Stimulated activated memory B cell treated with anti-CD40 and anti-IgM and Interleukin-4, amounts not matched to agents 10 μg/mL and 1 μg/mL and 100 μg/mL, for 72 hours (primary cell): ENCODE results near the gene THG1L.

Experiments
- ATAC-seq: fragments of 150-1000 bp; cut with Tn5 transposase; 2 replicates; pipeline ENCODE4 v1.10.0; 2021
- H3K27ac Mint-ChIP-seq: one replicate; pipeline ENCODE4 v1.8.0; 2022; ENCODE audit warnings: mild to moderate bottlenecking, mixed read lengths
- H3K27me3 Mint-ChIP-seq: one replicate; pipeline ENCODE4 v1.8.0; 2022; ENCODE audit warnings: mixed read lengths
- H3K36me3 Mint-ChIP-seq: one replicate; pipeline ENCODE4 v1.8.0; 2022; ENCODE audit warnings: mixed read lengths
- H3K4me1 Mint-ChIP-seq: one replicate; pipeline ENCODE4 v1.8.0; 2022; ENCODE audit warnings: mixed read lengths
- H3K4me3 Mint-ChIP-seq: one replicate; pipeline ENCODE4 v1.8.0; 2022; ENCODE audit warnings: mild to moderate bottlenecking, moderate library complexity, mixed read lengths
- H3K9me3 Mint-ChIP-seq: one replicate; pipeline ENCODE4 v1.8.0; 2022; ENCODE audit warnings: mixed read lengths

The THG1L gene

DNA sequence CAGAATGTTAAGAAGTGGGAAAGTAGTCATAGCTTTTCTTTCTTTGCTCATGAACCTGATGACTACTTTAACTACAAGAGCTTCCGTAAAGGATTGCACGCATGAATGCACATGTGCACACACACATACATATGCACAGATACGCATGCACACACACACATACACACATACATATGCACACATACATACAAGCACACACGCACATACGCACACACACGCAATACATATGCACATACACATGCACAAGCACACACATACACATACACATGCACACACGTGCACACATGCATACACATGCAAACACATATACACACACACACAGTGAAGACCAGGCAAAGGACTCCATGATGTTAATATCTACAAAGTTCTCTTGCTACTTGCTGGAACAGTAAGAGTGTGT is 35.2 kb downstream of the THG1L start:
- Mint-ChIP-seq H3K9me3 (no peaks in the 10 kb centered on the region), H3K36me3 (no peaks in the 10 kb centered on the region), H3K4me3 (no peak overlapping the region), H3K27ac (no peak overlapping the region), H3K27me3 (no peaks in the 10 kb centered on the region), H3K4me1 (no peaks in the 10 kb centered on the region)
- no peak for ATAC-seq

DNA sequence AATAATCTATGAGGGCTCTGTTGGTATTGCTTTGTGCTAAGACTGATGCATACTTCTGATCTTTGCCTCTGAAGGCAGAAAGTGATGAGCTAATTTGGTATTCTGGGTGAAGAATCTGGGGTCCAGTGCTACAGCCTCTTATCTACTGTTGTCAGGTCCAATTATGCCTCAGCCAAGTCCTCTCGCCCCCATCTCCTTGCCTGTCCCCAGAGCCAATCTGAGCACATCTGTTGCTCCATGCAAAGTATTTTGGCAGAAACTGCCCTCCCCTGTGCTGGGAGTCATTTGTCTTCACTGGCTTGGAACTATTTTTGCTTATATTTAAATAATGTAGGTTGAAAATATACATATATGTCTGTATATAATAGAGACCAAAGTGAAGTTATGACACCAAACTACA is 35.7 kb downstream of the THG1L start:
- Mint-ChIP-seq H3K27ac (no peak overlapping the region), H3K9me3 (no peaks in the 10 kb centered on the region)

DNA sequence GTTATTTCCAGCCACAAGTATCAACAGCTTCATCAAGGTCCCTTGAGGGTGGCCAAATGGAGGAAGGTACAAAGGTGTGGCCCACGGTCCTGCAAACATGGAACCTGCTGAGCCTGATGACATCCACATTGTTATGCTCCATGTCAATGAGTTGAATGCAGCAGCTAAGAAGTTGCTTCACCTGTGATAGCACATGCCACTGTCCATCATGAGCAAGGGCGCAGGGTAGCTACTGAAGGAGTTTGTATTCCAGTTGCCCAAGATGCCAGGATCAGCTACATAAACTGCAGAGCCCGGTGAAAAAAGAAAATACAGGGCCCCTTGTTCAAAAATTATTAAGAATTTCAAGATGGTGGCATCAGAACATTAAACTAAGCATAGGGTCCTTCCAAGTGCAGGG is 36.5 kb downstream of the THG1L start:
- no peak for ATAC-seq
- Mint-ChIP-seq H3K27ac (no peak overlapping the region), H3K4me1 (peaks cover 4% of the 10 kb centered on the region), H3K4me3 (no peak overlapping the region), H3K36me3 (no peaks in the 10 kb centered on the region), H3K27me3 (no peaks in the 10 kb centered on the region), H3K9me3 (no peaks in the 10 kb centered on the region)

More for the DNA sequence above, 35.7 kb downstream of the THG1L start:
- Mint-ChIP-seq H3K4me1 (no peaks in the 10 kb centered on the region), H3K36me3 (no peaks in the 10 kb centered on the region), H3K27me3 (no peaks in the 10 kb centered on the region), H3K4me3 (no peak overlapping the region)
- ATAC-seq: no peak

GRCh38 chr5:157770665-157771064 is 39.4 kb downstream of the THG1L start:
- Mint-ChIP-seq H3K4me1 (peaks cover 4% of the 10 kb centered on the region), H3K4me3 (no peak overlapping the region), H3K9me3 (no peaks in the 10 kb centered on the region), H3K27ac (no peak overlapping the region), H3K36me3 (no peaks in the 10 kb centered on the region), H3K27me3 (peaks cover 13% of the 10 kb centered on the region)
- ATAC-seq: no peak

DNA sequence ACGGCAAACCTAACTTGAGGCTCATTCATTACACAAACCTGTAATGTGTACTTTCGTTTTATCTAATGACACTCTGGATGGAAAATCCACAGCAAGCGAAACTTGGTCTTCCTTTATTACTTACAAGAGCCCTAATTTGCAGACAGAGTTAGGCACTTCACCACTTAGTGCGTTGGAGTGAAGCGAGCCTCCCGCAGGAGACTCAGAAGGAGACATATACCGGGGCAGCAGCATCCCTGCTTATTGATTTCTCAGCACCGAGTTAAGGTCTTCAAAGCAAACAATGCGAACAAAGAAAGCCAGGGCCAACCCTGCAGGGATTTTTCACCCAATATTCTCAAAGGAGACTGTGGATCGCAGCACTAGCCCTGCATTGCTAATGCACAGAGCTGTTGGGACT is 40.9 kb downstream of the THG1L start:
- H3K9me3 Mint-ChIP-seq: no peaks in the 10 kb centered on the region
- ATAC-seq: peak; percentile 34
- H3K4me3 Mint-ChIP-seq: peak overlapping the region; percentile 35
- H3K27me3 Mint-ChIP-seq: peaks cover 13% of the 10 kb centered on the region
- no peak overlapping the region for H3K27ac Mint-ChIP-seq
- H3K36me3 Mint-ChIP-seq: no peaks in the 10 kb centered on the region
- peaks cover 4% of the 10 kb centered on the region for H3K4me1 Mint-ChIP-seq

DNA sequence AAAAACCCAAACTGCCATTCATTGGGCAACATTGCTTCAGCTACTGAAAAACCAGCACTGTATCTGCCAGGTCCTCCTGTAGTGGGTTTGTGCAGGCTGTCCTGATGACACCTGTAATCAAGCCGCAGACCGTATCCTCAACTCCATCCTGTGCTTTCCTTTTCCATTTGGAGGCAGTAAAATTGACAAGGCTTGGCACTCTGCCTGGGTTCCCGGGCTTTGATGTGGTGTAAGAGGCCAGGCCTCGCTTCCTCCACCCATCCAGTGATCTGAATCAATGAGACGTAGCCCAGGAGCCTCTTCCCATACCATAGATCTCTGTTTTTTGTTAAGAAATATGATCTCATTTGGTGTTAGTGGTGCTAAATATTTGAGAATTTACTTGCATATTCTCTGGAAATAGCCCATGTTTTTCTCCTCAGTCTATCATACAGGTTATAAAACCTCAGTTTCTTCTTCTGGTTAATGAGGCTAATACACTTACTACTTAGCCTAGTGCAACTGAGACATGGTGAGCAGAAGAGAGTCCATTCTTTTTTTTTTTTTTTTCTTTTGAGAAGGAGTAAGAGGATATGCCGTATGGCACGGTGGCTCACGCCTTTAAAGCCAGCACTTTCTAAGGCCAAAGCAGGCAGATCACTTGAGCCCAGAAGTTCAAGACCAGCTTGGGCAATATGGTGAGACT is 47.0 kb downstream of the THG1L start:
- no peak for ATAC-seq
- Mint-ChIP-seq H3K27me3 (peaks cover 11% of the 10 kb centered on the region), H3K4me3 (no peak overlapping the region), H3K27ac (no peak overlapping the region), H3K9me3 (no peaks in the 10 kb centered on the region), H3K36me3 (no peaks in the 10 kb centered on the region), H3K4me1 (no peaks in the 10 kb centered on the region)

DNA sequence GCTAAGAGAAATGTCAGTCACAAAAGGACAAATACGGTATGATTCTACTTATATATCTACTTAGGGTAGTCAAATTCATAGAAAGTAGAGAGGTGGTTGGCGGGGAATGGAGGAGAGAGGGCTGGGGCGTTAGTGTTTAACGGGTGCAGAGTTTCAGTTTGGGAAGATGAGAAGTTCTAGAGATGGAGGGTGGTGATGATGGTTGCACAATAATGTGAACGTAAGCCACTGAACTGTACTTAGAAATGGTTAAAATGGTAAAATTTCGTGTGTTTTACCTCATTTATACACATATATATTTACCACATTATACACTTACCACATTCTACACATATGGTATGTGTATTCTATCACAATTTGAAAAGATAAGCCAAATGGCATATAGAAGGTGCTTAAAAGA is 48.0 kb downstream of the THG1L start:
- H3K27ac Mint-ChIP-seq: no peak overlapping the region
- ATAC-seq: no peak
- H3K9me3 Mint-ChIP-seq: no peaks in the 10 kb centered on the region
- no peaks in the 10 kb centered on the region for H3K36me3 Mint-ChIP-seq
- H3K4me3 Mint-ChIP-seq: no peak overlapping the region
- H3K27me3 Mint-ChIP-seq: peaks cover 2% of the 10 kb centered on the region
- H3K4me1 Mint-ChIP-seq: no peaks in the 10 kb centered on the region

DNA sequence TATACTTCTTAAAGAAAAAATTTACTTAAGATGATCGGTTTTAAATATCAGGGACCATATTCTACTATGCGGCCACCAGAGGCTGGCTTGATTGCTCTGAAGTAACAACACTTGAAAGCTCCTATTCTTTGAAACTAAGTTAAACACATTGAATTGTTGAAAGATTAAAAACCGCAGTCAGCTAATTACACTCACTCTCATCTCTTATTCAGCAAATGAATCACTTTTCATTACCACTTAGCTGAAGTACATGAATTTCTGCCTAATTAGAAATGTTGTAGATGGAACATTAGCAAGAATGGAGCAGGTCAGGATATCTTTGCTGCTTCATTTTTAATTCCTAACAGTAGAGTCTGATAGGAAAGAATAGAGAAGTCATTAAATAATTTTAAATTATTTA is 54.6 kb downstream of the THG1L start:
- Mint-ChIP-seq H3K9me3 (no peaks in the 10 kb centered on the region), H3K4me3 (no peak overlapping the region), H3K27ac (no peak overlapping the region), H3K27me3 (no peaks in the 10 kb centered on the region), H3K36me3 (peaks cover 31% of the 10 kb centered on the region), H3K4me1 (no peaks in the 10 kb centered on the region)
- no peak for ATAC-seq
